ENCODE data around the gene TBC1D22A.
"Not testable (repeated sequence)": the region's sequence is repeated elsewhere in the genome, so short reads cannot be mapped to it uniquely, and the experiment has no call there.

TBC1D22A gene

GRCh38 chr22:47038206-47038835 lies 275.9 kb downstream of the TBC1D22A start:
- DNase-seq = no peak

DNA sequence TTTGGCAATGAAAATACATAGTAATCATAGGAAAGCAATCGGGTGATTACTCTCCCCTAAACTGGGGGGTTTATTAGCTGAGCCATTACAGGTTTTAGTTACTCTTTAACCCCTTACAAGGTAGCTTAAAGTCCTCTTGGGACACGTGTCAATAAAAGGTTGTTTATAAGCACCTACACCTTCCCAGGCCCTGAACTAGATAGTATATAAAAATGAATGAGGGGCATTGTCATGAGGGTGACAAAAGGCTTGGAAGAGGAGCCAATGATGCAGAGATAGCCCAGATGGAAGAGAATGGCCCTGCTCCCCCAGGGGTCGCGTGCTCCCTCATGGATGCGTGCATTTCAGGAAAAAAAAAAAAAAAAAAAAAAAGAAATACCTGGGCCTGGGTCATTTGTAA lies 276.9 kb downstream of the TBC1D22A start:
- DNase-seq = no peak

DNA sequence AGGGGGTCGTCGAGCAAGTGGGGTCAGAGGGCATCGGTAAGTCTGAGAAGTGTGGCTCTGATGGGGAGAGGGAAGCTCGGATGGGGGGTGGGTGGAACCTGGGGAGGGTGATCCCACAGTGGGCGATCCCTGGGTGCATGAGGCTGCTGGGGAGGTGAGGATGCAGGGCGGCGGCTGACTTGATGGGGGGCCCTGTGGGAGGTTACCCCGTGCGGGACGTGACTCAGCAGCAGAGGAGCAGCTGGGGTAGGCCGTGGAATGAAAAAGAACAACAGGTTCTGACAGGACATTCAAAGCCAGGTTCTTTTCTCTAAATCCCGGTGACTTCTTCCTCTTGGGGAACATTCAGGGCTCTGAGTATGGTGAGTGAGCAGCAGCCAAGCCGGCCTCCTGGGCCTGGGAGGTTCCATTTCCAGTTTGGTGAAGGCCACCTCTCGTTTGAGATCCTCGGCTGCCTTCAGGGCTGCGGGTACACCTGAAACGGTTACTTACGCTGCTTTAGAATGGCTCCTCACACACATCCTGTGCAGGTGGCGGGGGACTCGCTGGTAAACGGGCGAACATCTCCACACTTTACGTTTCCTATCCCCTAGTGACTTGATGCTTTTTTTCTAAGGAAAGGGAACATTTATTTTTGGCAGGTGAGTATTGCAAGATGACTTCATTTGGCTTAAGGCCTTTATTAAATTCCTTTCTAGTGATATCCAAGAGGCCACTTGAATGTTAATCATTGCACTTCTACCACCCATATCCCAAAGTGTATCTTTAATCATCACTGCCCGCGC lies 278.2 kb downstream of the TBC1D22A start:
- no peak for DNase-seq

DNA sequence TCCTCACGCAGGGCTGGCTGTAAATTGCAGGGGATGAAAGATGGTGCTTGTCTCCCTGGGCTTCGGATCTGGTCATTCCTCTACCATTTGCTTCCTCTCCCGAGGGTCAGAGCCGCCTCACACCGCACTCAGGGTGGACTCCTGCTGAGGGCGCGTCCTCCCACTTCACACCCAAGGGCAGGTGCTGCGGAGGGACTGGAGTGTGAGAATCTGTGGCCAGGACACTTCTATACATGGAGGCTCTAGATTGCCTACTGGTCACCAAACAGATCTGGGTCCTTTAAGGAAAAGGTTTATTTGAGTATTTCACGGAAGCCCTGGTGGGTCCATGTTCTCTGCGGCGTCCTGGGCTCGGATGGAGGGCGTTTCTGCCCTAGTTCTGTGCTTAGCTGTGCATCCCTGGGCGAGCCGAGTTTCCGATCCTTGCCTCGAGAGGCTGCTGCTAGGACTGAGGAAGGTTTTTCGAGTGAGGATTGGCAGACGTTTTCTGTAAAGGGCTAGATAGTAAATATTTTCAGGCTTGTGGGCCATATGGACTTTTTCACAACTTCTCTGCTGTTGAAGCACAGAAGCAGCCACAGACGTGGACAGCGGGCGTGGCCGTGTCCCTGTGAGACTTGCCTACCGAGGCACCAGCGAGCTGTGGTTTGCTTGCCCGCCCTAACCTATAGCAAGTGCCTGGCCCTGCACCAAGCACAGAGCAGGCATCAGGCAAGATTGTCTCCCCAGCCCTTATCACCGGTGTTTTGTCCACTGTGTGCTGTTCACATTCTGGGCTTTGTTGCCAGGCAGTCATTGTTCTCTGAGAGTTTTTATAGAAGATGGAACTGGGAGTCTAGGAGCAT lies 279.0 kb downstream of the TBC1D22A start:
- no peak for DNase-seq

DNA sequence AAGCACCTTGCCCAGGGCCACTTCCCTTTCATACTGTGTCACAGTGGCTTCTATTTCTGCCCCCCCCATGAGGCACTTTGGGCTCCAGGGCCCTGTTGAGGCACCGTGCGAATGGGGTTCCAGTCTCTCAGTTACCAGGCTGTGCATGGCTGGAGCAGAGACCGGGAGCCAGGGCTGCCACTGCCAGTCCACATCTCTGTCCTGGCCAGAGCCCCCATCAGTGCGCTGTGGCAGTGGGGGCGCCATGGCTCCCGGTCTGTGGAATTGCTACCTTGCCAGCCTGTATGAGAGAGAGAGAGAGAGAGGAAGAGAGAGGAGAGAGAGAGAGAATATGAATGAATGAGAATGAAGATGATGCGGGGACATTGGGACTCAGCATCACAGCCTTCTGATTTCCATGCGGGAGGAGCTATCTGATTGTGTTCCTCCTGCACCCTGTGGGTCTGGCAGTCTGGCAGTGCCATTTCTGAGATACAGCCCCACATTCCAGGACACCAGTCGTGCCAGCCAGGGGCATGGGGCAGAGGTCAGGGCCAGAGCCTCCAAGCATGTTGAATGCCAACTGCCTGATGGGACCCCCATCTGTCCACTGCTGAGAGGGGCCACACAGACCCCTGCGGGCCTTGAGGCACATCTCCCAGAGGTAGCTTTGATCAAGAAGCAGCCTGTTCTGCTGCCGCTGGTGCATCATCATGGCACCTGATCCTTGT lies 279.8 kb downstream of the TBC1D22A start:
- no peak for DNase-seq

DNA sequence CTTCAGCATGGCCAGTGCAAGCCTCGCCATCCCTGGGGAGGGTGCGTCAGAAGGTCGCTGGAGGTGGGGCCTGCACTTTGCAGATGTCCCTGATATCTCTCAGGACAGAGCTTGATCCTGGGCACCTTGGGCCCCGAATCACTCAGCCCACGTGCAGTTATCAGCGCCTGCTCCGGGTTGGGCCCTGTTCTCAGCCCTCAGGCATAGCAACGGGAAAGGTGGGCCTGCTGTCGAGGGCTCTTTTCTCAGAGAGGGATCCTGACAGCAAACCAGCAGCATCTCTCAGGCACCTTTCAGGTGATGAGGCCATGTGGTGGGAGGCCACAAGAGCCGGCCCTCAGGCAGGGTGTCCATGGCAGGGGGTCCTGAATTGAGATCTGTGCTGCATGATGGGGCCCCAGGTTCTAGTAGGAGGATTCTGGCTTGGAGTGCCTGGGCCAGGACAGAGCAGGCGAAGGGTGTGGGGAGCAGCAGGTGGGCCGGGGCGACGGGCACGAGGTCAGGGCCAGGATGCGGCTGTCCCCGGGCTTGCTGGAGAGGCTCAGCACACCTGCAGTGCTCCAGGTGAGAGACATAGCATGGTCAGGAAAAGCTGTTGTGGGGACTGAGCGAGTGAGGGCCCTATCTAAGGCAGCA lies 280.5 kb downstream of the TBC1D22A start:
- DNase-seq = no peak

DNA sequence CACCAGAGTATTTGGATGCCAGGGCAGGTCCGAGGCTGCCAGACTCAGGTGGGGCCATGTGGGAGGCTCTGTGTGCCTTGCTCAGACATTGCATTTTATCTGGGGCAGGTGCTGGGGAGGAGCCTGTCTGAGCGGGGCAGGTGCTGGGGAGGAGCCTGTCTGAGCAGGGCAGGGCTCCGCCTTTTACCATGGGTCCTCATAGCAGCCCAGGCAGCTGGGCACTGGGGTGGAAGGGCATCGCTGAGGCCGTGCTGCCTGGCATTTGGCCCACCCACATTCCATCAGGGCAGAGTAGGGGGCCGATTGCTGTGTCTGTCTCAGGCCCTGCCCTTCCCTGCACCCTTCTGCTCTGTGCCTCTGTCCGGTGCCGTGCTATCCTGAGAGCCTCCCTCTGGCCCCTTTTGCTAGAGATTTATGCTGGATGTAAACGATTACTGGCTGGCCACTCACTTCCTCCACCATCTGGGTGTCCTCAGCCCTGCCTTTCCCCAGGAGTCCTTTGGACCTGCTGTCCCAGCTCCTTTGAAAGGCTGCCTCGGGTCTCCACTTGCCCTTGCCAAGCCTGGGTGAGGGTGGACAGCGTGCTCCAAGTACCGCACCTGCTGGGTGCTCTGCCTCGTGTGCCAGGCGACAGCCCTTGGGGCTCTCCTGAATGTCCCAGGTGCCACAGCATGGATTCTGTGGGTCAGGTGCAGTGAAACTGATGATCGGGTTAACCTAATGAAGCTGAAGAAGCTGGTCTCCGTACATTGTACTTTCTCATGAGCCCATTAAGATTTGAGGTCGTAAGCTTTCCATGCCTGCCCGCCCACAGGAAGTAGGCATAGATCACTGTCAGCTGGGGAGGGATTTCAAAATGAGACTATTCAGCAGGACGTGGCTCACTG lies 281.6 kb downstream of the TBC1D22A start:
- no peak for DNase-seq

DNA sequence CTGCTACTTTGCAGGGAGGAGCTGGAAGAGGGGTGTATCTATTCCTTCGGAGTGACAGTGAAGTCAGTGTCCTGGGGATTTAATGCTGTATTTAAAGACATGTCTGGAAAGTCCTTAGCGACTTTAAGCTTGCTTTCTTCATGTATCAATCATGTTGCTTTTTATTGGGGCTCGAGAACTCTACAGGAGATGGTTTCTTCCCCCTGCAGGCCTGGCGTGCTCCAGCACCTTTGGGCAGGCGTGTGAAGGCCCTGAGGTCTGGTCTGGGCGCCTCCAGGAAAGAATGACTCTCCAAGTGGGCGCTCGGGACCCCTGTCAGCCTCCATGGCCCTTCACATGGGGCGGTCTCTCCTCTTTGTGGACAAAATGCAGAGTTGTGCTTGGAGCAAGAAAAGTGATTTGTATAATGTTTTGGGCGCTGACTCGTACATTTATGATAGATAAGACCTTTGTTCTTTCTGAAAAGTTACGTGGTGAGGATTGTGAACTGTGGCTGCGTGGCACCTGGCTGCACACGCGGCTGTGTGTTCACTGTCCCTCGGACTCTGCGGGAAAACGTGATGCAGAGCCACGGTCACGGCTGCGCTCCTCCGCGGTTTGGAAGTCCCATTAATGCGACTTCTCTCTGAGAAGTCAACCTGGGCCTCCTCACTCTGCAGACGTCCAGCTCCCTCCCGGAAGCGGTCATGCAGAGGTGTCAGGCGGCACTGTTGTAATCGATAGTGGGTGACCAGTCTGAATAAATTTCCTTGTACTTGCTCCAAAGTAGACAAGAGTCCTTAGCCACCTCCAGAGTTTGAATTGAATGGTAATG lies 282.5 kb downstream of the TBC1D22A start:
- no peak for DNase-seq

GRCh38 chr22:47045691-47046410 lies 283.4 kb downstream of the TBC1D22A start:
- DNase-seq = no peak

DNA sequence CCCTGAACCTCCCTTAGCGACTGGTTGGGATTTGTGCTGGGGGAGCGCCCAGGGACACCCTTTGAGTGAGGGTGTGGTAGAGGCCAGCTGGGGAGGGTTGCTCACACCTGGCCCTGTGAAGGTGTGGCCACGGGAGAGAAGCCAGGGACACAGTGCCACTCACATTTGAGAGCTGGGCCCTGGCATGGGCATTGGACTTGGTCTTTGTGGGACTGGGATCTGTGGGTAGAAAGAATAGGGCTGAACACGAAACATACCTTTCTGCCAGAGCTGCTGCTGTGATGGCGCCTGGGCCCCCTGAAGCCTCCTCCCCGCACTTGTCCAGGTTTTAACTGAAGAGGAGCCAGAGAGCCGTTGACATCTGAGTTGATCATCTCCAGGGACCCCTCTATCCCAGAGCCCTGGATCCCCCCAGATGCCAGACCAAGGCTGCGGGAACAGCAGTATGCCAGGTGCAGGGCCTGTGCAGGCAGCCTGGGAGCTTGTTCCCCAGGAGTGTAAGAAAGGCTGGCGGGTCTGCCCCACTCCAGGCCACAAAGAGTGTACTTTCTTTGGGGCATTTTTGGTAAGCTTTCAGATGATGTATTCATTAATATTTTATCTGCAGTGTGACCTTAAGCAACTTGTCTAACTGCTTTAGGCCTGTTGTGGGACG lies 284.1 kb downstream of the TBC1D22A start:
- DNase-seq = no peak

GRCh38 chr22:47047321-47048122 lies 285.1 kb downstream of the TBC1D22A start:
- DNase-seq = no peak

DNA sequence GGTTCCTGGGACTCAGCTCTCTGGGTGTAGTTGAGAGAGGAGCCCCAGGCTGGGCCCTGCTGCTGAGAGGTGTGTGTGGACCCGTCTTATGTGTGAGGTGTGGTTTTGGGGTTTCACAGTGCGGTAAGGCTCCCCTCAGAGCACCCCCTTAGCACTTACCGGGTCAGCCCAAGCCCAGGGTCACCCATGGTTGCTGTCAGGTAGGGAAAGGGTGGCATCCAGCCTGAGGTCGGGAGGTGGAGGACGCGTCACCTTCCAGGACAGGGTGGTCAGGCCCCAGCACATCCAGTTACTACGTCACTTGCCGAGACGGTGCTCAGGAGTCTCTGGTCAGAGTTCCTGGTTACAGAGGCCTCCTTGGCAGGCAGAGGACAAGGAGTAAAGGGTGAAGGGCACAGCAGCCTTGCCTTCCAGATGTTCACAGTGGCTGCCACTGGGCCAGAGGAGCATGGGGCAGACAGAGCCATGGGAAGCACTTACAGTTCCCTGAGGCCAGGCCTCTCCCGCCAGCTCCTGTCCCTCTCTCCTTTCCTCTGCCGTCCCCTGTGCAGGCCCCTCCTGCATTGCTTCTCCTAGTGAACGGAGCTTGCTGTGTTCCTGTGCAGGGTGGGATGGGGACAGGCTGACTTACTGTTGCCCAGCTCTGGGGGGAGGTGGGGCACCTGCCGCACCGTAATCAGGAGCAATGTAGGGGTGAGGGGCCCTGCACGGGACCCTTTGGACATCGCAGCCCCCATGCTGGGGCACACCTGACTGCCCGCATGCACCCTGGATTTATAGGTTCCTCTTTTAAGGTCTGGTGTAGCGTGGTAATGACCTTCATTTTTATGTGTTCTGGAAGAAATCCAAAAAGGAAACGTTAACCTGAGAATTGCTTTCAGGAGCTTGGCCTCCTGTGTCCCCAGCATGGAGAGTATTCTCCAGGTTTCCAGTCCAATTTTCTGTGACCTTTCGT lies 285.9 kb downstream of the TBC1D22A start:
- DNase-seq = no peak

GRCh38 chr22:47049078-47049624 lies 286.7 kb downstream of the TBC1D22A start:
- DNase-seq = no peak

DNA sequence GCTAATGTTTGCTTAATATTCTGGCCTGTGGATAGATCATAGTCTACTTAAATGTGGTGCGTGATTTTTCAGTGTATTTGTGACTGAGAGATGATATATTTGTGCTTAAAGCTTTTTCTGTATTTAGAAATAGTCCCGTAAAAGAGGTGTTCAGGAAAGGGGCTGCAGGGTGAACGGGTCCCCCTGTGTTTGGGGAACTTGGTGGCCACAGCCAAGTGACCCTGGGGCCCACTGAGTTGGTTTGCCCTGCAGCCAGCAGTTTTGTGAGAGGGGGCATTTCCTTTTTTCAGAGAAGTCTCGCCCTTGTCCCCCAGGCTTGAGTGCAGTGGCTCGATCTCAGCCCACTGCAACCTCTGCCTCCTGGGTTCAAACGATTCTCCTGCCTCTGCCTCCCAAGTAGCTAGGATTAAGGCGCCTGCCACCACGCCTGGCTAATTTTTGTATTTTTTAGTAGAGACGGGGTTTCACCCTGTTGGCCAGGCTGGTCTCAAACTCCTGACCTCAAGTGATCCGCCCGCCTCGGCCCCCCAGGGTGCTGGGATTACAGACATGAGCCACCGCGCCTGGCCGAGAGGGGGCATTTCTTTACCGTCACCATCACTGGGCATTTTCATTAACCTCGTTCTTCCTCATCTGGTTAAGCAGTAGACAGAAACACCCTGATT lies 287.4 kb downstream of the TBC1D22A start:
- DNase-seq = not testable (repeated sequence)

DNA sequence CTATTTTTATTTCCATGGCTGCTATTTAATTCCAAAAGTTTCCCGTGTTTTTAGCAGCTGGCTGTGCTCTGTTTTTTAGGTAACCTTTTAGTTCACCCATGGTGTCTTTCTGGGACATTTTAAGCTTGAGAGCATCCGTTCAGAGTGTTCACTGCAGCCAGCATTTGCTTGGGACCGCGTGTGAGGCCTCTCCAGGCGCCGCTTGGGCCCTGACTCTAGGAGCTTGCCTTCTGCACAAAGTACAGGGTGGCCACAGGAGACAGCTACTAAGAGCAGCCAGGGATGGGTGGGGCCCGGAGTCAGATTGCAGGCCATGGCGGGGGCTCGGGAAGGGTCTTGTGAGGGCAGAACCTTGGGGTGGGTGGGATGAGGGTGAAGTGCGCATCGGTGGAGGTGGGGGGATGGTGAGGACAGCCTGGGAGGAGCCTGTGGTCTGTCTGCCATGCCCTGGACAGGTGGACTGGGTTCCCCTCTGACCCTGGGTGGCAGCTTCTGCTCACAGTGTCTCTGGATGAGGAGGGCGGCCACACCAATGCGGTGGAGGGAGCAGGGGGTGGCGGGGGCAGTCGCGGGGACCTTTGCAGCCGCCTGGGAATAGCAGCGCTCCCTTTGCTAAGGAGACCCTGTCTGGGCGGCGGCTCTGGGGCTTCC lies 288.1 kb downstream of the TBC1D22A start:
- DNase-seq = no peak
